WTC11 (cell line): ENCODE measurements around the gene MTURN. TPM values are rescaled to one million over a fixed set of nuclear protein-coding genes. Genes with fewer than 3 reads are reported as not detected.

Source experiments
- ATAC-seq: fragments of 200-7000 bp; cut with Tn5 transposase; 2 replicates; pipeline ENCODE4 v1.10.0; 2021; ENCODE audit warnings: mild to moderate bottlenecking, moderate library complexity
- CTCF ChIA-PET: fragments of 300-600 bp; sonication (Branson Sonifier 250); formaldehyde crosslinking; loops from one replicate; lab custom pipeline; 2021; ENCODE audit warnings: antibody characterized with exemption; lab: Charles Lee
- POLR2A ChIA-PET: fragments of 350-600 bp; sonication (Branson Sonifier 250); formaldehyde crosslinking; loops from one replicate; lab custom pipeline; 2021; ENCODE audit warnings: antibody characterized with exemption; lab: Charles Lee
- DNase-seq: peaks from one replicate; pipeline ENCODE4 v3.0.0; 2021; ENCODE audit warnings: low spot score
- H3K27ac Mint-ChIP-seq: 2 replicates; pipeline ENCODE4 v1.8.0; 2021; ENCODE audit warnings: mixed read lengths
- H3K27me3 Mint-ChIP-seq: 2 replicates; pipeline ENCODE4 v1.8.0; 2021; ENCODE audit warnings: low read depth, mild to moderate bottlenecking, moderate library complexity, mixed read lengths
- H3K36me3 Mint-ChIP-seq: 2 replicates; pipeline ENCODE4 v1.8.0; 2021; ENCODE audit warnings: mixed read lengths
- H3K4me1 Mint-ChIP-seq: 2 replicates; pipeline ENCODE4 v1.8.0; 2022; ENCODE audit warnings: mixed read lengths
- H3K4me3 Mint-ChIP-seq: 2 replicates; pipeline ENCODE4 v1.8.0; 2021; ENCODE audit warnings: mild to moderate bottlenecking, moderate library complexity, mixed read lengths
- H3K9me3 Mint-ChIP-seq: 2 replicates; pipeline ENCODE4 v1.8.0; 2021; ENCODE audit warnings: mixed read lengths
- ARID4B ChIP-seq: sonication (generic); formaldehyde crosslinking; IDR thresholded peaks from 2 replicates; pipeline ENCODE4 v1.8.0; 2023; ENCODE audit warnings: missing genetic modification reagents, mild to moderate bottlenecking, borderline replicate concordance
- GRHL2 ChIP-seq: fragments of 250-450 bp; sonication (Bioruptor Pico); IDR thresholded peaks from 2 replicates; pipeline ENCODE4 v1.8.0; 2022; ENCODE audit warnings: mild to moderate bottlenecking, moderate library complexity; ENCODE audit not compliant: insufficient replicate concordance, severe bottlenecking
- MYBL2 ChIP-seq: sonication (generic); formaldehyde crosslinking; IDR thresholded peaks from 2 replicates; pipeline ENCODE4 v1.8.1; 2023; ENCODE audit warnings: mild to moderate bottlenecking, moderate library complexity, missing genetic modification reagents
- NR3C1 ChIP-seq: sonication (generic); formaldehyde crosslinking; conservative IDR thresholded peaks from 2 replicates; pipeline ENCODE4 v1.8.1; 2023; ENCODE audit warnings: low read depth, mild to moderate bottlenecking, missing genetic modification reagents
- SOX15 ChIP-seq: fragments of 250-450 bp; sonication (Bioruptor Pico); IDR thresholded peaks from 2 replicates; pipeline ENCODE4 v1.9.0; 2021; ENCODE audit warnings: mild to moderate bottlenecking
- STAT6 ChIP-seq: sonication (generic); formaldehyde crosslinking; conservative IDR thresholded peaks from 2 replicates; pipeline ENCODE4 v1.8.1; 2023; ENCODE audit warnings: mild to moderate bottlenecking, low read depth, missing genetic modification reagents, moderate library complexity
- TEAD4 ChIP-seq: sonication (generic); formaldehyde crosslinking; IDR thresholded peaks from 2 replicates; pipeline ENCODE4 v1.8.0; 2022; ENCODE audit warnings: mild to moderate bottlenecking, missing genetic modification reagents
- USF1 ChIP-seq: sonication (generic); formaldehyde crosslinking; IDR thresholded peaks from 2 replicates; pipeline ENCODE4 v1.8.0; 2022; ENCODE audit warnings: mild to moderate bottlenecking, missing genetic modification reagents
- ZNF121 ChIP-seq: sonication (generic); formaldehyde crosslinking; IDR thresholded peaks from 2 replicates; pipeline ENCODE4 v1.8.0; 2023; ENCODE audit warnings: missing genetic modification reagents
- ZNF219 ChIP-seq: sonication (generic); formaldehyde crosslinking; IDR thresholded peaks from 2 replicates; pipeline ENCODE4 v1.8.0; 2023; ENCODE audit warnings: missing genetic modification reagents, mild to moderate bottlenecking, borderline replicate concordance
- ZNF317 ChIP-seq: sonication (generic); formaldehyde crosslinking; IDR thresholded peaks from 2 replicates; pipeline ENCODE4 v1.8.1; 2023; ENCODE audit warnings: low read depth, mild to moderate bottlenecking, moderate library complexity, missing genetic modification reagents, borderline replicate concordance
- ZNF425 ChIP-seq: fragments of 250-450 bp; sonication (Bioruptor Pico); conservative IDR thresholded peaks from 2 replicates; pipeline ENCODE4 v1.9.0; 2021; ENCODE audit warnings: mild to moderate bottlenecking
- total RNA-seq: library from RNA; stranded (reverse); gene quantifications from 3 replicates; pipeline ENCODE4 v1.2.3, GENCODE V29; 2021
- TF ChIP-seq, protein P1 (sequence below): sonication (generic); formaldehyde crosslinking; IDR thresholded peaks from 2 replicates; pipeline ENCODE4 v1.8.0; 2022; ENCODE audit warnings: mild to moderate bottlenecking, missing genetic modification reagents
- TF ChIP-seq, protein P2 (sequence below): sonication (generic); formaldehyde crosslinking; IDR thresholded peaks from 2 replicates; pipeline ENCODE4 v1.8.1; 2023; ENCODE audit warnings: mild to moderate bottlenecking, moderate library complexity, missing genetic modification reagents
- TF ChIP-seq, protein P3 (sequence below): sonication (generic); formaldehyde crosslinking; IDR thresholded peaks from 2 replicates; pipeline ENCODE4 v1.8.1; 2023; ENCODE audit warnings: mild to moderate bottlenecking, missing genetic modification reagents, borderline replicate concordance

Gene MTURN
- total RNA-seq, 1 experiment from 2014 or later, result 5.0 TPM

GRCh38 chr7:30200591-30200990, 65.8 kb downstream of the MTURN start:
- H3K9me3 Mint-ChIP-seq, result peaks cover 39% of the 10 kb centered on the region
- no peak for DNase-seq
- TF ChIP-seq ZNF121 (CRISPR knock-in tag), result no peak
- no peak for TF ChIP-seq ZNF317 (CRISPR knock-in tag)
- TF ChIP-seq, protein P1, sequence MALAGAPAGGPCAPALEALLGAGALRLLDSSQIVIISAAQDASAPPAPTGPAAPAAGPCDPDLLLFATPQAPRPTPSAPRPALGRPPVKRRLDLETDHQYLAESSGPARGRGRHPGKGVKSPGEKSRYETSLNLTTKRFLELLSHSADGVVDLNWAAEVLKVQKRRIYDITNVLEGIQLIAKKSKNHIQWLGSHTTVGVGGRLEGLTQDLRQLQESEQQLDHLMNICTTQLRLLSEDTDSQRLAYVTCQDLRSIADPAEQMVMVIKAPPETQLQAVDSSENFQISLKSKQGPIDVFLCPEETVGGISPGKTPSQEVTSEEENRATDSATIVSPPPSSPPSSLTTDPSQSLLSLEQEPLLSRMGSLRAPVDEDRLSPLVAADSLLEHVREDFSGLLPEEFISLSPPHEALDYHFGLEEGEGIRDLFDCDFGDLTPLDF (CRISPR knock-in tag), result no peak
- no peak for TF ChIP-seq ARID4B (CRISPR knock-in tag)
- TF ChIP-seq TEAD4 (CRISPR knock-in tag), result no peak
- no peak for TF ChIP-seq MYBL2 (CRISPR knock-in tag)
- TF ChIP-seq NR3C1 (CRISPR knock-in tag), result no peak
- no peak for TF ChIP-seq USF1 (CRISPR knock-in tag)
- TF ChIP-seq ZNF219, result no peak
- TF ChIP-seq STAT6 (CRISPR knock-in tag), result no peak
- no peak for TF ChIP-seq ZNF425 (CRISPR knock-in tag)
- TF ChIP-seq GRHL2, result no peak
- TF ChIP-seq, protein P2, sequence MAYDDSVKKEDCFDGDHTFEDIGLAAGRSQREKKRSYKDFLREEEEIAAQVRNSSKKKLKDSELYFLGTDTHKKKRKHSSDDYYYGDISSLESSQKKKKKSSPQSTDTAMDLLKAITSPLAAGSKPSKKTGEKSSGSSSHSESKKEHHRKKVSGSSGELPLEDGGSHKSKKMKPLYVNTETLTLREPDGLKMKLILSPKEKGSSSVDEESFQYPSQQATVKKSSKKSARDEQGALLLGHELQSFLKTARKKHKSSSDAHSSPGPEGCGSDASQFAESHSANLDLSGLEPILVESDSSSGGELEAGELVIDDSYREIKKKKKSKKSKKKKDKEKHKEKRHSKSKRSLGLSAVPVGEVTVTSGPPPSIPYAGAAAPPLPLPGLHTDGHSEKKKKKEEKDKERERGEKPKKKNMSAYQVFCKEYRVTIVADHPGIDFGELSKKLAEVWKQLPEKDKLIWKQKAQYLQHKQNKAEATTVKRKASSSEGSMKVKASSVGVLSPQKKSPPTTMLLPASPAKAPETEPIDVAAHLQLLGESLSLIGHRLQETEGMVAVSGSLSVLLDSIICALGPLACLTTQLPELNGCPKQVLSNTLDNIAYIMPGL, result no peak
- TF ChIP-seq SOX15 (CRISPR knock-in tag), result no peak
- TF ChIP-seq, protein P3, sequence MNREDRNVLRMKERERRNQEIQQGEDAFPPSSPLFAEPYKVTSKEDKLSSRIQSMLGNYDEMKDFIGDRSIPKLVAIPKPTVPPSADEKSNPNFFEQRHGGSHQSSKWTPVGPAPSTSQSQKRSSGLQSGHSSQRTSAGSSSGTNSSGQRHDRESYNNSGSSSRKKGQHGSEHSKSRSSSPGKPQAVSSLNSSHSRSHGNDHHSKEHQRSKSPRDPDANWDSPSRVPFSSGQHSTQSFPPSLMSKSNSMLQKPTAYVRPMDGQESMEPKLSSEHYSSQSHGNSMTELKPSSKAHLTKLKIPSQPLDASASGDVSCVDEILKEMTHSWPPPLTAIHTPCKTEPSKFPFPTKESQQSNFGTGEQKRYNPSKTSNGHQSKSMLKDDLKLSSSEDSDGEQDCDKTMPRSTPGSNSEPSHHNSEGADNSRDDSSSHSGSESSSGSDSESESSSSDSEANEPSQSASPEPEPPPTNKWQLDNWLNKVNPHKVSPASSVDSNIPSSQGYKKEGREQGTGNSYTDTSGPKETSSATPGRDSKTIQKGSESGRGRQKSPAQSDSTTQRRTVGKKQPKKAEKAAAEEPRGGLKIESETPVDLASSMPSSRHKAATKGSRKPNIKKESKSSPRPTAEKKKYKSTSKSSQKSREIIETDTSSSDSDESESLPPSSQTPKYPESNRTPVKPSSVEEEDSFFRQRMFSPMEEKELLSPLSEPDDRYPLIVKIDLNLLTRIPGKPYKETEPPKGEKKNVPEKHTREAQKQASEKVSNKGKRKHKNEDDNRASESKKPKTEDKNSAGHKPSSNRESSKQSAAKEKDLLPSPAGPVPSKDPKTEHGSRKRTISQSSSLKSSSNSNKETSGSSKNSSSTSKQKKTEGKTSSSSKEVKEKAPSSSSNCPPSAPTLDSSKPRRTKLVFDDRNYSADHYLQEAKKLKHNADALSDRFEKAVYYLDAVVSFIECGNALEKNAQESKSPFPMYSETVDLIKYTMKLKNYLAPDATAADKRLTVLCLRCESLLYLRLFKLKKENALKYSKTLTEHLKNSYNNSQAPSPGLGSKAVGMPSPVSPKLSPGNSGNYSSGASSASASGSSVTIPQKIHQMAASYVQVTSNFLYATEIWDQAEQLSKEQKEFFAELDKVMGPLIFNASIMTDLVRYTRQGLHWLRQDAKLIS (CRISPR knock-in tag), result no peak
- no peak overlapping the region for H3K4me3 Mint-ChIP-seq
- CTCF ChIA-PET, result no interaction called here
- no peaks in the 10 kb centered on the region for H3K4me1 Mint-ChIP-seq
- POLR2A ChIA-PET, result no interaction called here
- peaks cover 24% of the 10 kb centered on the region for H3K27me3 Mint-ChIP-seq
- no peak overlapping the region for H3K27ac Mint-ChIP-seq
- H3K36me3 Mint-ChIP-seq, result peaks cover 31% of the 10 kb centered on the region
- ATAC-seq, result no peak
